Raji (cell line): ENCODE data around the gene CYLD.

Experiments
- POLR2A ChIP-seq: IDR thresholded peaks from 2 replicates; pipeline ENCODE4 v1.6.1; 2011; ENCODE audit warnings: low read depth, low read length, control low read depth; ENCODE audit not compliant: insufficient read depth

The CYLD gene

DNA sequence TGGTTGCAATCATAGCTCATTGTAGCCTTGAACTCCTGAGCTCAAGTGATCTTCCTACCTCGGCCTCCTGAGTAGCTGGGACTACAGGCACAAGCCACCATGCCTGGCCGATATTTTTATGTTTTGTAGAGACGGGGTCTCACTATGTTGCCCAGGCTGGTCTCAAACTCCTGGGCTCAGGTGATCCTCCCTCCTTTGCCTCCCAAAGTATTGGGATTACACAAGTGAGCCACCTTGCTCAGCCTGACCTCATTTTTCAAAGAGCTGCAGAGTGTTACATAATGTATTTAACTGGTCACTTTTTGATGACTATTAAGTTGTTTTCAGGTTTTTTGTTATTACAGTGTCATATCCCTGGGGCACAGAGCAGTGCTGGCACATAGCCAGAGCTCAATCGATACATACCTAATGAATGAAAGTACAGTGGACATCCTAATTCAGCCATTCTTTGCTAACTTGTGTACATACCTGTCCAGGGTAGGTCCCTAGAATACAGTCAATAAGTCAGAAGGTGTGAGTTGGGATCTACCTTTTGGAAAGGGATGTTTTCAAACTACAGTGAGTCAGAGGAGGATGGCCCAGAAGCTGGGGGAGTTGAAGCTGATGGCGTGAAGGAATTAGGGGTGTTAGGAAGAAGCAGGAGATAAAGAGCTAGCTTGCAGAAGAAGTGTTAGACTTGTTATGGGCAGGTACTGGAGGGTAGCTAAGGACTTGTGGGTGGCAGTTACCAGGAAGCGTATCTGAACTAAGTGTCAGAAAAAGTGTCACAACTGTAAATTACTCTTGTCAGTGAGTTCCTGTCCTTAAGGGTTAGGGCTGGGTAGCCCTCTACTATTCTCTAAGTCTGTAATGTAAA is 20.1 kb upstream of the CYLD start:
- no peak for TF ChIP-seq POLR2A

DNA sequence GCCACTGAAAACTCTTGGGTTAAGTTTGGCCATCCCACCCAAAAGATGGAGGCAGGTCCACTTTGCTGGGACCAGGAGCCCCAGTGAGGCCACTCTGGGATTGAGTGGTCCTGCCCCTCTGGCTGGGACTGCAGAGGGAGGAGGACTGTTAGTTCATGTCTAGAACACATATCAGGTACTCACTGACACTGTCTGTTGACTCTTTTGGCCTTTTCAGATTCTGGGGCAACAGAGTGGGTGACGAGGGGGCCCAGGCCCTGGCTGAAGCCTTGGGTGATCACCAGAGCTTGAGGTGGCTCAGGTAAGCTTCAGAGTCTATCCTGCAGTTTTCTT is 19.5 kb upstream of the CYLD start:
- no peak for TF ChIP-seq POLR2A

DNA sequence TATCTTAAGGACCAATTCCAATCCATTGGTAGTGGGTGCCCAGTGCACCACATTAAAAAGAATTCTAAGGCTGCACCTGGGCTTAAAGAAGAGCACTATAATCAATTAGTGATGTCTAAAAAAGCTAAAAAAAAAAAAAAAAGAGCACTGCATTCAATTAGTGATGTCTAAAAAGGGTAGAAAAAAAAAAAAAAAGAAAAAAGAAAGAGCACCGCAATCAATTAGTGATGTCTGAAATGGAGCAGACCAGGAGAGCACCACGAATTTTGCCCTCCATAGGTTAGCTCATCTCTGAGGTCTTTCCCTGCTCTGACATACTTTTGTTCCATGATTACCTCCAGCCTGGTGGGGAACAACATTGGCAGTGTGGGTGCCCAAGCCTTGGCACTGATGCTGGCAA is 18.9 kb upstream of the CYLD start:
- no peak for TF ChIP-seq POLR2A

DNA sequence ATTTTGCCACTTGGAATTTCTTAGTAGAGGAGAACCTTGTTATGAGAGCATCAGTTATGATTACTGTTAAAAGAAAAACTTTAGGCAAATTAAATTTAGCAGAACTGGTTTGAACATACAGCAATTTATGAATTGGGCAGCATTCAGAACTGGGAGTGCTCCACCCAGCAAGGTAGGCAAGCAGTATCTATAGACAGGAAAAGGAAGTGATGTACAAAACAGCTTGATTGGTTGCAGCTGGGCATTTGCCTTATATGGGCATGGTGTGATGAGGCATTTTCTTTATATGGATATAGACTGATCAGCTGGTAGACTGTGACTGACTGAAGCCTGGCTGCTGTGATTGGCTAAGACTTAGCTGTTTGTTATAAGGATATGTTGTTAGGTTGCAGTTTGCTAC is 17.6 kb upstream of the CYLD start:
- TF ChIP-seq POLR2A, result no peak

DNA sequence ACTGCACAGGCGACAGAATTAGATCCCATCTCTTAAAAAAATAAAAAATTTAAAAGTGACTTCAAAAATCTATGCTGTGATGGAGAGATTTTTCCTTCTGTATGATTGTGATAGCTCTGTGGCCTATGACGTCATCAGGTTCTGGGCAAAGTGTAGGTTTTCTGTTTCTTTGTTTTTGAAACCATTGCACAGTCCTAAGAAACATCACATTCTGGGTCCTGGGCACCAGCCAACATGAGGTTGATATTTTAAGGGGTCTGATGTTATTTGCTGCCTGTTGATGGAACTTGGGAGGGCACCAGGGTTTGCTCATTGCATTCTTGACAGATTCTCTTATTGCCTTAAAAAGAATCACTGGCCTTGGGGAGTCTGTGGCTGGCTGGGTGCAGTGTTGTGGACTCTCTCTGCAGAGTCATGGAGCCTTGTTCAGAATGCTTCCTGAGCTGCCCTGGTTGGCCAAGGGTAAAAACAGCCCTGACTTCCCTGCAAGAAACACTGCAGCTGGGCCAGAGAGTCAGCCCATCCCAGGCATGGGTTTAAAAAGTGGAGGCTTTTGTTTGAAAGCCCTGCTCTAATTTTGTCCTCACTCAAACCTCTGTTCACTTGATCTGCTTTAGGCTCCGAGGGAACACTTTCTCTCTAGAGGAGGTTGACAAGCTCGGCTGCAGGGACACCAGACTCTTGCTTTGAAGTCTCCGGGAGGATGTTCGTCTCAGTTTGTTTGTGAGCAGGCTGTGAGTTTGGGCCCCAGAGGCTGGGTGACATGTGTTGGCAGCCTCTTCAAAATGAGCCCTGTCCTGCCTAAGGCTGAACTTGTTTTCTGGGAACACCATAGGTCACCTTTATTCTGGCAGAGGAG is 10.5 kb upstream of the CYLD start:
- TF ChIP-seq POLR2A, result no peak

DNA sequence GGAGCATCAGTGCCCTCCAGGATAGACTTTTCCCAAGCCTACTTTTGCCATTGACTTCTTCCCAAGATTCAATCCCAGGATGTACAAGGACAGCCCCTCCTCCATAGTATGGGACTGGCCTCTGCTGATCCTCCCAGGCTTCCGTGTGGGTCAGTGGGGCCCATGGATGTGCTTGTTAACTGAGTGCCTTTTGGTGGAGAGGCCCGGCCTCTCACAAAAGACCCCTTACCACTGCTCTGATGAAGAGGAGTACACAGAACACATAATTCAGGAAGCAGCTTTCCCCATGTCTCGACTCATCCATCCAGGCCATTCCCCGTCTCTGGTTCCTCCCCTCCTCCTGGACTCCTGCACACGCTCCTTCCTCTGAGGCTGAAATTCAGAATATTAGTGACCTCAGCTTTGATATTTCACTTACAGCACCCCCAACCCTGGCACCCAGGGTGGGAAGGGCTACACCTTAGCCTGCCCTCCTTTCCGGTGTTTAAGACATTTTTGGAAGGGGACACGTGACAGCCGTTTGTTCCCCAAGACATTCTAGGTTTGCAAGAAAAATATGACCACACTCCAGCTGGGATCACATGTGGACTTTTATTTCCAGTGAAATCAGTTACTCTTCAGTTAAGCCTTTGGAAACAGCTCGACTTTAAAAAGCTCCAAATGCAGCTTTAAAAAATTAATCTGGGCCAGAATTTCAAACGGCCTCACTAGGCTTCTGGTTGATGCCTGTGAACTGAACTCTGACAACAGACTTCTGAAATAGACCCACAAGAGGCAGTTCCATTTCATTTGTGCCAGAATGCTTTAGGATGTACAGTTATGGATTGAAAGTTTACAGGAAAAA is 9.7 kb upstream of the CYLD start:
- TF ChIP-seq POLR2A, result no peak

DNA sequence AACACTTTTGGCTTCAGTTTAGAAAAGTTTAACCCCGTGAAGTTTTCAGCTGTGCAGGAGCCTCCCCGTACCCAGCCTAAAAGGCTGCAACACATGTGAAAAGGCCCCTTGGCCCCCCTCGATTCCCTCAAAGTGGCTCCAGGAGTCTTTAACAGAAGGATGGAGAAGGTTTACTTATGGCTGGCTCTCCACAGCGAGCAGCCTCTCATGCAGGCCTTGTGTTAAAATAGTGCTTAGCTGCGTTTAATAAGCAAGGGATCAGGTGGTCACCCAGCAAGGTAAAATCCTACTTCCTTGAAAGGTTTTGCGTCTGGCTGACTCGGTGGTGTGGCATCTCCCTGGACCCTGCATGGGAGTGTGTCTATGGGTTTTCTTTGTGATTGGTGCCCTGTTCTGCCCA is 8.4 kb upstream of the CYLD start:
- TF ChIP-seq POLR2A, result no peak

DNA sequence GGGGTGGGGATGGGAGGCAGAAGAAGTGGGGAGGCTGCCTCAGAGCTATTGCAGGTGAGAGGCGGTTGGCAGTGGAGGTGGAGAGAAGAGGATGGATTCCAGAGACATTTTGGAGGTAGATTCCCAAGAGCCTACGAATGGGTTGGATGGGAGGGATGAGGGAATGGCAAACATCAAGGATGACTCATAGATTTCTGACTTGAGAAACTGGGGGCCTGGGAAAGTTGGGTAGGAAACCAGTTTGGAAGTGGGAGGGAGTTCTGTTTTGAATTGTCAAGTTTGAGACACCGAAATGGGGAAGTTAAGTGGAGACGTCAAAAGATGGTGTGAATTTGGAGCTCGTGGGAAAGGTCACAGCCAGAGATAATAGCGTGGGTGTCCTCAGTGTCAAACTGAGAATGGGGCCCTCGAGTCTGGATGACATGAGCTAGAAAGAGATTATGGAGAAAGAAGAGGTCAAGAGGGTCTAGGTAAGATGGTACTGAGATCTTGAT is 6.2 kb upstream of the CYLD start:
- no peak for TF ChIP-seq POLR2A

DNA sequence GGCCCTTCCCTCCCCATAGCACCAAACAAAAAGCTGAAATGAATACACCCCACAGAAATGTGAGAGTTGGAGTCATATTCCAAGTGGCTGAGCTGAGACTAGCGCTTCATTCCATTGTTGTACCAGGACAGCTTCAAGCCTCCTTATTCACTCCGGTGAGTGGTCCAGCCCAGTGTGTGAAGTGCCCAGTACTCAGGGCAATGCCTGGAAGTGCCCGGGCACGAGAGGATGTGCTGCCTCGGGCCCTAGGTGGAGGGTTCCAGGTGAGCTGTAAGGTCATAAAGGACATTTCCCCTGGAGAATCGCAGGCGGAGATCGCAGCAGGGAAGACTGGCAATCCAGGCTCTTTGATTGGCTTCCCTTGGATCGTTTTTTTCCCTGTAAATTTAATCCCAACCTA is 5.4 kb upstream of the CYLD start:
- TF ChIP-seq POLR2A, result no peak

DNA sequence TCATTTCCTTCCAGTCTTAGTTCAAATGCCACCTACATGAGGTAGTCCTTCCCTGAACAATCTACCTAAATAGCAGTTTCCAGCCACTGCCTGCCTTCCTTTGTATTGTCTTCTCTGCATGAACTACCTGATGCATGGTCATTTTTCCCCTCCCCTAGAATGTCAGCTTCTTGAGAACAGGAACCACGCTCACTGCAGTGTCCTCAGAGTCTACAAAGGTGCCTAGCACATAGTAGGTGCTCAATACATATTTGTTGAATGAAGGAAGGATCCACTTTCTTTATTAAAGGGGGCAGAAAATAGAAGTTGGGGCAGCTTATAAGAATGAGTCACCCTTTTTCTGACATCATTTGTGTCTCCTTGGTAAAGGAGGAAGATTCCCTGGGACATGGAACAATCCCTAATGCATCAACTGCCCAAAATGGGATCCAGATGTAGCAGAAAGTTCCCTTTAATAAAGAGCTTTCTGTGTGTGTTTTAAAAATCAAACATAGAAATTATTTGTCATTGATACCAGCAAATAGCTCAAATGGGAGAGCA is 4.4 kb upstream of the CYLD start:
- TF ChIP-seq POLR2A, result no peak

DNA sequence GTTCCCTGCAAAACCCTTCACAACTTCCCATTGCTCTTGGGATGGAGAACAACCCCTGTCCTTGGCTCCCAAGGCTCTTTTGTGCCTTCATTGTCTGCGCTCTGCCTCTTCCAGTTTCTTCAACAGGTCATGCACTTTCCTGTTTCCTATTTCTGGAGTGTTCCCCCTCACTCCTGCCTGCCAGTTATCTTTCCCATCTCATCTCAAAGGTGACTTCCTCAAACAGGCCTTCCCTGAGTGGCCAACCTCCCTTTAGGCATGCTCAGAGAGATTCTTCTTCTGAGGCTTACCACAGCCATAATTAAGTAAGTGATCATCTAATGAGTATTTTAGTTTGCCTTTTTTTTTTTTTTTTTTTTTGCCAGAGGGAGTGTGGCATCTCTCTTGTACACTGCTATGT is 2.9 kb upstream of the CYLD start:
- TF ChIP-seq POLR2A, result no peak

DNA sequence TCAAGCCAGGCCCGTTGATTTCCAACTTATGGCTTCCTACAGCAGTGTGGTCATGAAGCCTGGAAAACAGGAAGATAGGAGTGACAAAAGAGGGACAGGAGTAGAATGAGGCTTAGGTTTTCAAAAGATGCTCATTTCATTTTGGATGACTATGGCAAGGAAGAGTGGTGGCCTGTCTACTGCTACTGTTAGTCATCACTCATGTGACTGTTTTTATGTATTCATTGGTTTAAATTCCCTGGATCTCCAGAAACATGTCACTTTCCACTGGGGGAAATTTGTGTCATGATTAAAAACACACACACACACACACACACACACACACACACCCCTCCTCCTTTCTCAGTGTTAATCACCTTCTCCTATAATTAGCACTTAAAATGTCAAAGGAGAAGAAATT is 1.1 kb upstream of the CYLD start:
- TF ChIP-seq POLR2A, result no peak

DNA sequence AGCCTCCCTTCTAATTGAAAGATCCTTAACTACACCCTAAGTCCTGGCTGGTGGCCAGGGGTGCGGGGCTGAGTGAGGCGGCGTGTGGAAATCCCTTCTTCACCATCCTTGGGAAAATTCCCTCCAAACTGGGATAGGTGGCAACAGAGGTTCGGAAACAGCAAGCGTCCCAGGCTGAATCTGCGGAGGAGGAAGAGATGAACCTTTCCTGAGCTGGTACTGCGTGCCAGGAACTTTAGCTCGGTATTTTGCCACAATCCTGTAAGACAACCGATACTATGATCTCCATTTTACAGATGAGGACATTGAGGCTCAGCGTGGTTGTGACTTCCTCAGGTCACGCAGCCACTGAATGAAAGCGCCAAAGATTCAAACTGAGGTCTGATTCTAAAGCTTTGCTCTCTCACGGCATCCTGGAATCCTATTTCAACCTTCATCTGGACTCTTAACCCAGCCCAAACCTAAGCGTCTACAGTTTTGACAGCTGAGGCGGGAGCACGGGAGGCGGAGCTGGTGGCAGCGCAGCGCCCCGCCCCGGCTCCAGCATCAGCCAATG is 583 bp upstream of the CYLD start:
- no peak for TF ChIP-seq POLR2A

DNA sequence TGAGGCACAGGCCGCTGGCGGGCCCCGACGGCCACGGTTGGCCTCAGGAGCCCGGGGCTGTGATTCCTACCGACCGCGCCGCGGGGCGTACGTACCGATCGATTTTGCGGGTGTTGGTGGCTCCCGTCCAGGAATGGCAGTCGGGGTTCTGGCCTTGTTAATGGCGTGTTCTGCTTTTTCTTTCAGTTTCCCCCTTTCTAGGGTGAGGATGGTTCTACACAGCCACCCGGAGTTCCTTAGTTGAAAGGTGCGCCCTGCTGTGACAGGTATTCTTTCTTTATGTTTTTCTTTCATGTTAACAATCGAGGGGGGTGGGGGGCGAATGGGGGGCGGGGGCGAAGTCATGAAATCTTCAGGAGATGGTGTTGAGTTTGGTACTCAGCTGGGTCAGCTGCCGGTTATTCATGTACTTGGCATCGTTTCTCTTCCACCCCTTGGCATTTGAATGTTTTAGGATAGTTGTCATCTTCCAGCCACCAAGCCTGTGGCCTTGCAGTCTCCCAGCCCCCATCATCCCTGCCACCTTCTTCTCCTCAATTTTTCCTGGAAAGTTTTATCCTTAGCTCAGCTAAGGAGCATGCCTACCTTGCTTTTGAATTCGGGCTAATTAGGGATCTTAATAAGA is 802 bp downstream of the CYLD start:
- no peak for TF ChIP-seq POLR2A
